ENCODE data around the gene MORN5.

Gene MORN5

DNA sequence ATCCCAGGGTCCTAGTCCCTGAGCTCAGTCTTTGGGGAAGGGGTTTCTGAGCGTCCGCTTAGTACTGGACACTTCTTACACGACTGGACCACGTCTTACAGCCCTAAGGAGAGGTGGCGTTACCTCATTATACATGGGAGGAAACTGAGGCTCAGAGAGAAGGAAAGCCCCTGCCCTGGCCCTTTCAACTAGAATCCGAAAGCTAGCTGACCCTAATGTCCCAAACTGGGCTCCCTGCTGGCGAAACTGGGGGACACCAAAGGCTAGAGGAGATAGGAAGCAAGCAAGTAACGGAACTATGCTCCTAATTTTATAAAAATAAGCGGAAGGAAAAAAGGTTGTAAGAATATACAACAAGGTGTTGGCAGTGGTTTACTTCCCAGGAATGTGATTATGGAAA is 54.8 kb downstream of the MORN5 start:
- FAIRE-seq, result no peak

DNA sequence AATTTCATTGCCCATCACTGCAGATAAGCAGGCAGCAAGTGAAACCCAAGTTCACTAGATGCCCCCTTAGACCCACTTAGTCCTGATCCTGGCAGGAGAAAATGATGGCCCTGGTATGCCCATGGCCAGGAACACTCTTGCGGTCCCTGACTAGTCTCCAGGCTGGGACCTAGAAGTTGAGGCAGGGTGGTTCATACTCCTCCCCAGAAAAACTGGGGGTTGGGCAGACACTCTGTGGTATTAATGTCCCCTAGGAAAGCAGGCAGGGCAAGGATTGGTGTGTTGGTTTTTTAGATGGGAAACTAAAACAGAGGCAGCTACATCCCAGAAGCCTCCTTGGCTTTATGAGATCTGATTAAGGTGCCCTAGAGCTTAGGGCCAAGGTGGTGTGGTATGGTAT is 56.0 kb downstream of the MORN5 start:
- FAIRE-seq, result no peak
- DNase-seq (ENCODE audit: low spot score), result no peak

More for the DNA sequence above, 54.8 kb downstream of the MORN5 start:
- DNase-seq (ENCODE audit: low spot score), result no peak

DNA sequence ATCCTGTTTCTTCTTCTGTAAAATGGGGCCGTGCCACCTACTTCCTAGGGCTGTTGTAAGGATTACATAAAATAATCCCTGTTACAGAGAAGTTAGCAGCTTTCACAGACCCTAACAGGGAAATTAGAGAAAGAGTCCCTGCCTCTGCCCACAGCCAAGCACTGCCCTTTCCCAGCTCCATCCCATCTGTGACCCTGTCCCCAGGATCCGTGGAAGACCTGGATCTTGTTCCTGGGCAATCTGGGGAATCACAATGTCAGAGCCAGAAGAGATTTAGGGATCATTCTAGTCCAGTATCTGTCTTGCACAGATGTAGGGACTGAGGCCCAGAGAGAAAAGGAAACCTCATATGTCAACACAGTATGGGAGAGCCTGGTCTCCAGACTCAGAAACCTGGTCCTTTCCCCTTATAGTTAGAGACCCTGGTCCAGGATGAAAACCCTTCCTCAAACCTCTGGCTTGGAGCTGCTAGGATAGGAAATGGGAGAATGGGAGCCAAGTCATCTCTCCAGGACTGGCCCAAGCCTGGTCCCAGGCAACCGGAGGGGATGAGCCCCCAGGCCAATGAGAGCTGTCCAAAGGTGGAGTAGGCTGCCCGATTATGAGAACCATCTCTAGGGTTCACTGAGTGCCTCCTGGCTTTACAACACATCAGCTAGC is 56.6 kb downstream of the MORN5 start:
- FAIRE-seq, result no peak
- no peak for DNase-seq (ENCODE audit: low spot score)

DNA sequence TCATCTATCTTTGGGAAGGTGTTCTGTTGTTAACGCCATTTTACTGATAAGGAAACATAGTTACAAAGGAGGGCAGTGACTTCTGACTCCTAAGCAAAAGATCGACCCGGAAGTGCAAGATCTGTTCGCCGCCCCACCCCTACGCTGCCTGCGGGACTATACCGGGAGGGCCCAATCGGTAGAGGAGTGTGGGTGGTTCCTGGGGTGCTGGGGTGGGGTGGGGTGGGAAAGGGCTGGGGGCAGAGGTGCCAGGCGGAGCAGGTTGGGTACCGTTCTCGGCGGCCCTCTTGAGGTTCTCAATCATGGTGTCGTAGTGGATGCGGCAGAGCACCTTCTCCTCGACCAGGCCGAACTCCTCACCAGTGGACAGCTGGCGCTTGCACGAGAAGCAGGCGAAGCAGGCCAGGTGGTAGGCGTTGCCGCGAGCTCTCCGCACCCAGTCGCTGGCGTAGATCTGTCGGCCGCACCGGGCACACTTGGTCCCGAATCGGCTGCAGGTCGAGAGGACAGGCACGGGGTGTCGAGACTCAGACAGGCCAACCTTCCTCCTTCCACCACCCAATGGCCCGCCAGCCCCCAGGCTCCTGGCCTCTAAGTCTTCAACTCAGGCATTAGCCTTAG is 57.2 kb downstream of the MORN5 start:
- DNase-seq (ENCODE audit: low spot score), result no peak

DNA sequence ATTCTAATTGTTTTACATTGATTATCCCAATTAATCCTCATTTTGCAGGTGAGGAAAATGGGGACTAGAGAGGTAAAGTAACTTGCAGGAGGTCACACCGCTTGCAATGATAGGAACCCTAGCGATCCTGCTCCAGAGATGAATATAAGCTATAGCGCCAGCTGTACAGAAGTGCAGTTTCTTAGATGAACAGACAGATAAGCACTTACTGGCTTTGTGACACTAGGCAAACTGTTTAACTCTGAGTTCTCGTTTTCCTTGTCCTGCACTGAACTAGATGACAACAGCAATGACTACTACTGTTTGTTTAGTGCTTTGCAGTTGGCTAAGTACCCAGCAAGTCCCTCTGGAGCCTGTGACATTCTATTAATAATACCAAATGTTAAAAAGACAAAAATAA is 57.9 kb downstream of the MORN5 start:
- DNase-seq (ENCODE audit: low spot score) (no peak), FAIRE-seq (no peak)

More for the DNA sequence above, 57.2 kb downstream of the MORN5 start:
- no peak for FAIRE-seq

DNA sequence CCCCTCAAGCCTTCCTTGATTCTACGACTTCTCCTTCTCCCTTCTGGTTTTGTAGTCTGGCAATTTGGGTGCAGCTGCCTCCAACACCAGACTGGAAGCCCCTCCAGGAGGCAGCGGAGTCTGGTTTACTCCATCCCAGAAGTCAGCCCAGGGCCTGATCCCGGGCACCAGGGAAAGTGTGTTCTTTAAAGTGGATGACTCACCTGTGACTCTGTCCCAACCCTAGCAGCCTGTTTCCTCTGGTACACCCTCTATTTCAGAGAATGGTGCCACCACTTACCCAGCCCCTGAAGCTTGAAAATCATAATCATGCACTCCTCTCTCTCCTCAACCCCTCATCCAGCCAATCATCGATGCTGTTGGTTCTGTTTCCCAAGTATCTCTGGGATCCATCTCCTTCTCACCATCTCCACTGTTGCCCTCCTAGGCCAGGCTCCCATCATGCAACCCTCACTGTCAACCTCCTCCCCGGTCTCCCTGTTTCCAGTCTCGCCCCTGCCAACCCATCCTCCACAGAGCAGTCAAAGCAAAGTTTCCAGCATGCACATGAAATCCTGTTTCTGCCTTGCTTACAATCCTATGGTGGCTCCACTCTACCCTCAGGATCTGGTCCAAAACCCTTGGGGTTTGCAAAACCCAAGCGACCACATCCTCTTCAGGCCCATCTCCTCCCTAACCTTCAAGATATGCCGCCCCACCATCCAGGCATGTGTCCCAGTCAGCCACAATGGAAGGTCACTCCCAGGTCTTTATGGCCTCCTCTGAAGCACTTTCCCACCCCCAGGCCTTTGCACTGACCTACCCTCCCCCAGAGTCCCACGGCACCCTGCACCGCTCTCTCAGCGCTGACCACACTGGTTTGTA is 58.6 kb downstream of the MORN5 start:
- DNase-seq (ENCODE audit: low spot score), result no peak
- FAIRE-seq, result no peak

DNA sequence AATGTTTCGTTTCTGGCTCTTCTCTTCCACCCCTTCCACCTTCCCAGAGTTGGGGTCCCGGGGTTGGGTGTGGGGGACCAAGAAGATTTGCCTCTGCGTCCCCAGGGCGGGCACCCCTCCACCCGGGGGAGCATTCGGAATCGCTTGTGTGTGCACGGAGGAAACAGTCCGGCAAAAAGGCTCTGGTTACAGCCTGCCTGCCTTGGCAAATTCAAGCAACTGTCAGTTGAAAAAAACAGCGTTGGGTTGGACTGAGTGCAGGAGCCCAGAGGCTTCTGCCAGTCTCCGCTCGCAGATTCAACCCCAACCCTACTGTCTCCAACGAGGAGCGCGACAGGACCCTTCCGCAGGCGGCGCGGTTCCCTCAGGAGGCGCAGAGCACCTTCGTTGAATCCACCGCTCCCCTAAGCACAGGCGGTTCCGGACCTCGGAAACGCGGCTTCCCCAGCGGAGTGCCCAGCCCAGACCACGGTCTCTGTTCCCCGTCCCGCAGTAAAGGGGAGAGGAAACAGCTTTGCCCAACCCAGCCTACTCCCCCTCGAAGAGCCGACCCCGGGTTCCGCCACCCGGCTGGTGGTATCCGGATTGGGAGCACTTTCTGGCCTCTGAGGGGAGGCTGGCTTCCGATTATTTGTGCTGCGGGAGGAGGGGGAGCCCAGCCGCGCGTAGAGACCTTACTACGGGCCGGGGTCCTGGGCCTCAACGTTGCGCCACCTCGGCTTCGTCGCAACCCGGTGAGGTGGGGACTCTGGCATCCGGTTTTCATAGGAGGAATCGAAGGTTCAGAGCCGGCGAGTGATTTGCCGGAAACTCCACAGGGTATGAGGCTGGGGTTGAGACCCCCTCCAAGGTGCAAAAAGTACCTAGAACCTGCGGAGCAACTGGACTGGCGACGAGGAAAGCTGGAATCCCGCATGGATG is 59.5 kb downstream of the MORN5 start:
- FAIRE-seq (no peak), DNase-seq (ENCODE audit: low spot score) (no peak)

DNA sequence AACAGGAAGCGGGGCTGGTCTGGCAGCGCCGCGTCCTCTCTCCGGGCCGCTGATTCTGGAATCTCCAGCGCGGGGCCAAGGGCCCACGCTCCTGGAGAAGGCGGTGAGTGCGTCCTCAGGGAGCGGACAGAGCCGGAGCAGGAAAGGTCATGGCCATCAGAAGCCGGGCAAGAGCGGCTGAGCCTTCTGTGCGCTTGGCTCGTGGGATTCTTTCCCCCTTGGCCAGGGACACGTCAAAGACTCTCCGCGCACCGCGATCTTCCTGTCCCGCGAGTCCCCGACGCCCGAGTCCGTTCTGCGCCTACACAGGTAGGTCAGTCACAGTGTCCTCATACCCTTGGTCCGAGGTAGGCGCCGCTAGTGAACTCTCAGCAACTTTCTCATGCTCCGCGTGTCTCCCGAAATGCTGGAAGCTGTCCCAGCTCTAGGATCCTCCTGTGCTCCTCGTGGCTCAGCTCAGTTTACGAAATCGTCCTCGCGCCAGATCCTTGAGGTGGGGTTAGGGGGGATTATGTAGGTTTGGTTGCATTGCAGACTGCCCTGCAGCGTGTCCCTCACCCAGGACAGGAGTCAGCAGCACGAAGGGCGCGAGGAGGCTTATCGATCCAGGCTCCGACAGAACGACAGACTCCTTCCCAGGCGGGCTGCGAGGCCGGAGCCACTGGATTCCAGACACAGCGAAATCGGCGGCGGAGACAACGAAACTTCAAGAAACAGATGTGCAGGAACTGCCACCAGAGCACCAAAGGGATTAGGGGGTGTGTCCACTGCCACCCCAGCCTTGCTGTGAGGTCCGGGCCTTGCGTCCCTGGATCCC is 60.4 kb downstream of the MORN5 start:
- DNase-seq (ENCODE audit: low spot score) (no peak), FAIRE-seq (no peak)

DNA sequence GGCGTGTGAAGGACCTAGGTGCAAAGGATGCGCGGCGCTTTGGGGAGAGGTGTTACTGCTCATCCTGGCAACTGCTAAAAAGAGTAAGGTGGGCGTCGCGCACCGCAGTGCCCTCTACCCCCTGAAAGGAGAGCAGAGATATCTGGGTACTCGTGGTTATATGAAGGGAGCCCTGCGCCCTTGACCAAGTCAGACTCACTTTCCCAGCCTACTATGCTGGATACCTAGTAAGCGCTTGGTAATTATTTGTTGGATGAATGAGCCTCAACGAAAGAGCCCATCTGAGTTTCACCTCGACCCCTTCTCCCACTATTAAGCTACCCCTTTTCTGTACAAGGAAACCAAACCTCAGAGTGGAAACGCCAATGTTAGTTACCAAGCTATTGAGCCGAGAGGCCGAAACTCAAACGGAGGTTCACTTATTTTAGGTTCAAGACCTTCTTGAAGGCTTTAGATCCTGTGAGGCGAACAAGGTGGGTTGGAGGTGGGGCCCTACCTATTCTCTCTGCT is 61.0 kb downstream of the MORN5 start:
- DNase-seq (ENCODE audit: low spot score), result no peak
- no peak for FAIRE-seq

DNA sequence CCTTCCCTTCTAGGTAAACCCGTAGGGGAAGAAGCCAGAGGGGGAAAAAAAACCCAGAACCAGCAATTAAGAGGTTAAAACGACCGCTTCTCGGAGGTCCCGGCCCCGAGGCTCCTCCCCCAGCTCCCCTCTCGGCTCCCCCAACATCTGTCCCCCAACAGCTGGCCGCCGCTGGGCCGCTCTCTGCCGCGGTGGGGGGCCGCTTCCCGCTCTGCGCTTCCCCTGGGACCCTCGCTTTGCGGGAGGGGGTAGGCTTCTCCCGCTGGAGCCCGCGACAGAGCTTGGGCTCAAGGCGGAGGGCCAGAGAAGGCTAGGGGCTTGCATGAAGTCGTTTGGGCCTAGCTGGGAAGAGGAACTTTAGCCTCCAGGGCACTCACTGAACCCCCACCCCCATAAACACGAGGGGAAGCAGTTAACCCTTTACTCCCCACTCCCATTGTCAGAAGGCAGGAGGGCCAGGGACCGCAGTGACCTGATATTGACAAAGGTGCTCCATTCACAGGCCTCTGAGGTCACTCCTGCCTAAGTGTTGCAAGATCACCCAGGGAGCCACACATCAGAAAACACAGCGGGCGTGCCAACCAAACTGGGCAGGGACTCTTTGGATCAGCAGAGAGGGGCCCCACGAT is 61.6 kb downstream of the MORN5 start:
- no peak for FAIRE-seq
- no peak for DNase-seq (ENCODE audit: low spot score)

DNA sequence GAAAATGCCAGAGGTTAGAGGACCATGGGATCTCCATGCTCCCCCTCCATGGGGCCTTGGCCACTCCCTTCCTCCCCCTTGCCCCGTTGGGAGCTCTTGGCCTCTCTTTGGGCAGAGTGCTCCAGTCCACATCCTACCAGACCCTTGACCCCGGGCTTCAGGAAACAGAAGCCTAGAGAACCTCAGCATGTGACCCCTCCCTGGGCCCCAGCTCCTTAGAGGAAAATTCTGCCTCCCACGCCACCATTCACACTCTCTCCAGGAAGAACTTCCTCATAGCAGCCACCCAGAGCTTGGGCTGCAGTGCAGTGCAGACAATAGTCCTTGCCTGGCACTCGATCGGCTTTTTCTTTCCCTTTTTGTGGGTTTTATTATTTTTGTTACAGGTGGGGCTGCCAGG is 63.1 kb downstream of the MORN5 start:
- DNase-seq (ENCODE audit: low spot score), result no peak
- FAIRE-seq, result no peak

DNA sequence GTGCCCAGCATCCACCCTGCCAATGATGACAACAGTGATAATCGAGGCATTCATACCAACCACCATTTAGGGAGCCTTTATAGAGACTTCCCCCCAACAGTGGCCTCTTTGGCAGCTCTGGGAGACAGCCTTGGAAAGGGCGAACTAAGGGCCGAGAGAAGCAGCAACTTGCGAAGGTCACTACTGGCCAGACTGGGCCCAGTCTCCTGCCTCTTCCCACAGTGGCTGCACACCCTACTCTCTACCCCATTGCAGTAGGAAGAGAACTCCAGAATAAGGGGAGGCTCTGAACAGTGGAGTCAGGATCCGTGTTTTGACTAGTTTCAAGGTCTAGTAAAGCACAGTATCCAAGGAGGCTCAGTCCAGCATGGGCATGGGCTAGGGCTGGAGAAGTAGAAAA is 63.7 kb downstream of the MORN5 start:
- FAIRE-seq (no peak), DNase-seq (ENCODE audit: low spot score) (no peak)

DNA sequence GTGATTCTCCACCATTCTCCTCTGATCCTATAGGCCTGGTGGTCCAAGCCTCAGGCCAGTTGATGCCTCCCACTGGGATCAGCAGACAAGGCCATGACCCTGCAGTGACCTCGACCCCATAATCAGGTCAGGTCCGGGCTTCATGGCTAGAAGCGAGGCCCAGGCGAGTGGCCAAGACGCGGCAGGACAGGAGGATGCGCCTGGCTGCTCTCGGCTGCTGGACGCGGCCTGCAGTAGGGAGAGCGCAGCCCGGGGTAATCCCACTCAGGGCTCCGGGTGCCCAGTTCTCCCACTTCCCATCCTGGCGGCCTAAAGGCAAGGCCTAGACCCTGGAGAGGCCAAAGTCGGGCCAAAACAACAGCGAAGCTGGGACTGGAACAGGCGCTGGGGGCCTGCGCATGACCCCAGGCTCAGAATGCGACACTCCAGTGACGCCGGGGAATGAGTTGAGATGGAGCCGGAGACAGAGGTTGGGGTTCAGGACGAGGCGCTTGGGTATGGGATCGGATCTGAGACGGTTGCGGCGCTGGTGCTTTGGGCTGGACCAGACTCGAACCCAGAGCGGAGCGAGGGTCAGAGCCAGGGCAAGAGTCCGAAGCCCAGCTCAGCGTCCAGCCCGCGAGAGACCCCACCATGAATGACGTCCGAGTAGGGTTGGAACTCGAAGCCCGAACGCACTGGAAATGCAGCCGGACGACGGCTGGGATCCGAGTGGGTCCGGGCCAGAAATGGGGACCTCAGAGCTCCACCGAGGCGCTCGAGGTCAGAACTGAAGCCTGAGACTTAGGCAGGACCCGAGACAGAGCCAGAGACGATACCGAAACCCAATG is 65.8 kb downstream of the MORN5 start:
- FAIRE-seq, result no peak
- DNase-seq (ENCODE audit: low spot score), result no peak

DNA sequence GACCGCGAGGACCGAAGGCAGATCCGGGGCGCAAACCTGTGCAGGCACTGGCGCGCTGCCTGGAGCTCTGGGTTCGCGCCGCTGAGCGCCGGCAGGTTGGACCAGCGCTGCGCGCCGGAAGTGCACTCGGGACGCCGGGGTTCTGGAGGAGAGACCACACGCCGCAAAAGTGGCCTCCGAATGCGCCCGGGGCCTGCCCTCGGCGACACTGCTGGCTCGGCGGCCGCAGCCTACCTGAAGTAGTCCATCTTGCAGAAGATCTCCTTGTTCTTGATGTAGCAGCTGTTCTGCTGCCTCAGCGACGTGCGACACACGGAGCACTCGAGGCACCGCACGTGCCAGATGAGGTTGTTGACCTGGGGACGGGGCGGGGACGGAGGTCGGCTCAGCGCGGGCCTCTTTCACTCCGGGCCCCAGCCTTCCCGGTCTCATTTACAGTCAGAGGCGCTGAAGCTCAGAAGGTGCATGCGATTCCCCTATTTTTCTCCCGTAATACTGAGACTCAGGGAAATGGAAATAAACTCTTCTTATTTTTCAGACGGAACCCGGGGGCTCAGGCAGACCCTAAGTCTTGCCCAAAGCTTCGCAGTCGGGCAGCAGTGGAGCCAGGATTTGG is 66.5 kb downstream of the MORN5 start:
- DNase-seq (ENCODE audit: low spot score) (no peak), FAIRE-seq (no peak)

DNA sequence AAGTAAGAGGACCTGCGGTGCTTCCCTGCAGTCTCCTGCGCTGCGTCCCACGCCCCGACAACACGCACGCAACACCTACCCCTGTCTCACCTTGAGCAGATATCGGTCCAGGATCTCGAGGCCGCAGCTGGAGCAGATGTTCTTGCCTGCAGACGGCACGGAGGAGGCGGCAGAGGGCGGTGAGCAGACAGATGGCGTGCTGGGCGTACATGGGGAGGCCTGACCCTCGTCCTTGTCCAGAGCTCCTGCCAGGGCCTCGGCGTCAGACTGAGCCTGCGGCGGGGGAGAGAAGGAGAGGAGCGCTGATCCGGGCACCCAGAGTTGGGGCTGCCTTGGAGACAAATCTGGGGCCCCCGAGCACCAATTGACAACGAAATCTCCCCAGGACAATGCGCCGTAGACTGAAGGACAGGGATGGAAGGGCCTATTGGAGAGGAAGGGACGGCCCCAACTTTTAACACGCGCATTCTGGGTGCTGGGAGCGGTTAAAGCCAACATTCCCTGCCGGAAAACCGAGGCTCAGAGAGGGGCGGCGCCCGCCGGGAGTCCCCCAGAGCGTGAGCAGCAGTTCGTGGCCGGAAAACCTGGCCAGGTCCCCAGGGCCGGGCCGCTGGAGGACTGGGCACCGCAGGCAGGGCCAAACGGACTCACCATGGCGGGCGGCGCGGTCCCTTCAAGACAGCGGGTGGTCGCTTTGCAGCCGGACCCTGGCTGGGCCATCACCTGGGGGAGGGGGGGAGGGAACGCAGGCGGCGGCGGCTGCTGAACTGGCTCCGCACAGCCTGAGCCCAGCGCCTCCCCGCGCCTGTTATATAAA is 67.3 kb downstream of the MORN5 start:
- DNase-seq (ENCODE audit: low spot score) (no peak), FAIRE-seq (no peak)

DNA sequence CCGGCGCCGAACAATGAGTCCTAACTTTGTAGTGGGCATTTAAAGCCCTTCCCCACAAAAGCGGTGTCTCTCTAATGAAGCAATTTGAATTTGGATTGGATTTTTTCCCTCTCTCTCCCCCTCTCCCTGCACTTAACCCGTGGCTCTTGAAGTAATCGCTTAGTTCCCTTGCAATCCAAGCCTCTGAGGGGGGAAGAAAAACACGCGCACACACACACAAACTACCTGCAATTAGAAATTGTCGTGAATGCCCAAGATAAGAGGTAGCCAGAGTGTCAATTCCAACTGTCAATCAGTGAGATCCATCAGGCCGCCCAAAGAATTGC is 67.8 kb downstream of the MORN5 start:
- FAIRE-seq (no peak), DNase-seq (ENCODE audit: low spot score) (no peak)

DNA sequence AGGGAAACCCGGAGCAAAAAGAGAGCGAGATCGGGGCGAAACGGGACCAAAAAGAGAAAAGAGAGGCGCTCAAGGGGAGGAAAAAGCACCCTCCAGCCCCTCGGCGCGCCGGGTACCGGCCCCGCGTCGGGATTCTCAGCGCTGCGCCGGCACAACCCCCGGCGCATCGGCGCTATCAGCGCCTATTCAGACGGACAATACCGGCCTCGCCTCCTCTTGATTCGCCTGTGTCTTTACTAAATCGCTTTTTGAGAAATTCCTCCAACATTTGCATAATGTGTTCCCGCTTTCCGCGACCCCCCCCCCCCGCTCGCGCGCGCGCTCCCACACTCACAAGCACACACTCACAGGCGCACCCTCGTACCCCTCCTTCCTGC is 68.5 kb downstream of the MORN5 start:
- no peak for DNase-seq (ENCODE audit: low spot score)
- FAIRE-seq, result no peak

Data from RCC 7860 (cell line).